Mesendoderm (in vitro differentiated cells): Measurements from ENCODE around the gene ROCK1.

Experiments used
- DNase-seq: peaks from one replicate; pipeline ENCODE4 v3.0.0; 2013
- H2AK5ac ChIP-seq: 2 replicates; pipeline ENCODE4 v1.6.1; 2013; ENCODE audit warnings: low read length, inconsistent platforms
- H2BK120ac ChIP-seq: 2 replicates; pipeline ENCODE4 v1.6.1; 2013; ENCODE audit warnings: low read depth, mild to moderate bottlenecking, low read length, moderate library complexity, mixed read lengths
- H2BK15ac ChIP-seq: replicated peaks from 2 replicates; pipeline ENCODE4 v1.6.1; 2013; ENCODE audit warnings: low read depth, mild to moderate bottlenecking, moderate library complexity
- H2BK5ac ChIP-seq: 2 replicates; pipeline ENCODE4 v1.6.1; 2013; ENCODE audit warnings: low read length, inconsistent platforms
- H3K18ac ChIP-seq: 2 replicates; pipeline ENCODE4 v1.6.1; 2013; ENCODE audit warnings: mild to moderate bottlenecking, low read length, mixed read lengths
- H3K23ac ChIP-seq: one replicate; pipeline ENCODE4 v1.6.1; 2013; ENCODE audit warnings: low read length
- H3K27ac ChIP-seq: 2 replicates; pipeline ENCODE4 v1.5.1; 2013; ENCODE audit warnings: low read depth, mild to moderate bottlenecking, inconsistent platforms, low read length, moderate library complexity
- H3K27me3 ChIP-seq: 2 replicates; pipeline ENCODE4 v1.6.1; 2013; ENCODE audit warnings: low read length, control low read depth, mild to moderate bottlenecking, inconsistent platforms; ENCODE audit not compliant: insufficient read depth, poor library complexity
- H3K36me3 ChIP-seq: 2 replicates; pipeline ENCODE4 v1.6.1; 2013; ENCODE audit warnings: low read length, inconsistent platforms; ENCODE audit not compliant: control insufficient read depth, insufficient read depth
- H3K4ac ChIP-seq: one replicate; pipeline ENCODE4 v1.6.1; 2013; ENCODE audit warnings: low read depth, mild to moderate bottlenecking, low read length, moderate library complexity
- H3K4me1 ChIP-seq: 2 replicates; pipeline ENCODE4 v1.6.1; 2013; ENCODE audit warnings: low read depth, low read length, inconsistent platforms; ENCODE audit not compliant: control insufficient read depth
- H3K4me2 ChIP-seq: 2 replicates; pipeline ENCODE4 v1.6.1; 2013; ENCODE audit warnings: low read length
- H3K4me3 ChIP-seq: 2 replicates; pipeline ENCODE4 v1.5.1; 2013; ENCODE audit warnings: mild to moderate bottlenecking, low read length
- H3K56ac ChIP-seq: one replicate; pipeline ENCODE4 v1.6.1; 2013; ENCODE audit warnings: low read length
- H3K79me1 ChIP-seq: 2 replicates; pipeline ENCODE4 v1.6.1; 2013; ENCODE audit warnings: low read length, inconsistent platforms
- H3K79me2 ChIP-seq: 2 replicates; pipeline ENCODE4 v1.6.1; 2013; ENCODE audit warnings: mild to moderate bottlenecking, low read length; ENCODE audit not compliant: control insufficient read depth, insufficient read depth
- H3K9ac ChIP-seq: 2 replicates; pipeline ENCODE4 v1.6.1; 2013; ENCODE audit warnings: low read length, inconsistent platforms
- H4K5ac ChIP-seq: one replicate; pipeline ENCODE4 v1.6.1; 2013; ENCODE audit warnings: low read length
- H4K8ac ChIP-seq: one replicate; pipeline ENCODE4 v1.6.1; 2013; ENCODE audit warnings: low read depth, mild to moderate bottlenecking, control low read depth, low read length, moderate library complexity
- WGBS: extraction: QIAGEN DNeasy Blood & Tissue Kit; methylation state at CpG from one replicate; pipeline ENCODE4 v1.1.7; 2013; ENCODE audit warnings: low lambda C conversion rate, missing lambda C conversion rate; ENCODE audit not compliant: insufficient coverage; ENCODE audit errors: extremely low coverage; 5-methylcytosine and 5-hydroxymethylcytosine counted together

Gene ROCK1

DNA sequence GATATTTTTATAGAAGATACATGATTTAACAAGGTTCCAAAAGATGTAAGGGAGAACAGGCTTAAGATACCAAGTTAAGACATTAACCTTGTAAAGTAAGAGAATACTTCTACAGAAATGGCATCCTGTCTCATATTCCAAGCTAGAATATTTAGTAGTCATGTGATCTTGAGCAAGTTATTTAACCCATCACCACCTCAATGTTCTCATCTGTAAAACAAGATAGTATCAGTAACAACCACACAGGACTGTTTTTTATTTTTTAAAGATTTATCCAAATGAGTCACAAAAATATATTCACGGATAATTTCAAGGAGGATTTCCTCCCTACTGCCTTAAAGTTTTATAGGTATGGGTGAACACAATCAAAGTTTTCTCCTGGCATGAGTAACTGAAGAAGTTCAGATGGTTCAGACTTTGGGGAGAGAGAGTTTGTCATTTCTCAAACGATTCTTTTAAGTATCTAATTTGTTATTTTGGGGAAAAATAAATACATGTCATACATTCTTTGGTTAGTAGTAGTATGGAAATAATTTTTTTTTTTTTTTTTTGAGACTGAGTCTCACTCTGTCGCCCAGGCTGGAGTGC is 25.9 kb downstream of the ROCK1 start:
- H4K8ac ChIP-seq, result no peak overlapping the region
- H3K18ac ChIP-seq, result no peak overlapping the region
- peaks cover 32% of the 10 kb centered on the region for H3K79me2 ChIP-seq
- no peak overlapping the region for H3K56ac ChIP-seq
- no peak overlapping the region for H2BK5ac ChIP-seq
- no peak for DNase-seq
- no peak overlapping the region for H4K5ac ChIP-seq
- H3K4me2 ChIP-seq, result no peak overlapping the region
- H3K4me3 ChIP-seq, result no peak overlapping the region
- no peaks in the 10 kb centered on the region for H3K4me1 ChIP-seq
- no peak overlapping the region for H2BK120ac ChIP-seq
- no peak overlapping the region for H3K4ac ChIP-seq
- no CpG with 5 or more reads among the region's 3 CpGs for WGBS
- H2BK15ac ChIP-seq, result no peak overlapping the region
- no peaks in the 10 kb centered on the region for H3K36me3 ChIP-seq
- no peaks in the 10 kb centered on the region for H3K27me3 ChIP-seq
- H3K23ac ChIP-seq, result no peak overlapping the region
- H3K27ac ChIP-seq, result no peak overlapping the region
- H2AK5ac ChIP-seq, result no peak overlapping the region
- H3K9ac ChIP-seq, result no peak overlapping the region
- peaks cover 11% of the 10 kb centered on the region for H3K79me1 ChIP-seq

- H2BK15ac ChIP-seq, result no peak overlapping the region
- H2BK120ac ChIP-seq, result no peak overlapping the region
- no CpG with 5 or more reads among the region's 3 CpGs for WGBS
- H3K4me3 ChIP-seq, result no peak overlapping the region
- H3K18ac ChIP-seq, result no peak overlapping the region
- no peak overlapping the region for H2BK5ac ChIP-seq
- no peak overlapping the region for H4K8ac ChIP-seq
- H3K9ac ChIP-seq, result no peak overlapping the region
- no peak for DNase-seq
- H4K5ac ChIP-seq, result no peak overlapping the region
- H3K23ac ChIP-seq, result no peak overlapping the region
- no peak overlapping the region for H3K27ac ChIP-seq
- H3K4me1 ChIP-seq, result no peaks in the 10 kb centered on the region
- no peaks in the 10 kb centered on the region for H3K27me3 ChIP-seq
- no peaks in the 10 kb centered on the region for H3K36me3 ChIP-seq
- H3K4me2 ChIP-seq, result no peak overlapping the region
- H2AK5ac ChIP-seq, result no peak overlapping the region
- H3K79me2 ChIP-seq, result peaks cover 31% of the 10 kb centered on the region
- H3K4ac ChIP-seq, result no peak overlapping the region
- no peak overlapping the region for H3K56ac ChIP-seq
- H3K79me1 ChIP-seq, result peaks cover 13% of the 10 kb centered on the region
Observed at GRCh38 chr18:21084511-21085078, 27.0 kb downstream of the ROCK1 start.

- H3K9ac ChIP-seq, result no peak overlapping the region
- no peak overlapping the region for H3K4ac ChIP-seq
- H2BK15ac ChIP-seq, result no peak overlapping the region
- H3K18ac ChIP-seq, result no peak overlapping the region
- H2BK5ac ChIP-seq, result no peak overlapping the region
- no peaks in the 10 kb centered on the region for H3K4me1 ChIP-seq
- H3K27me3 ChIP-seq, result no peaks in the 10 kb centered on the region
- no peak overlapping the region for H3K23ac ChIP-seq
- H4K5ac ChIP-seq, result no peak overlapping the region
- peaks cover 23% of the 10 kb centered on the region for H3K79me1 ChIP-seq
- no peak overlapping the region for H3K4me2 ChIP-seq
- no peak overlapping the region for H2AK5ac ChIP-seq
- H4K8ac ChIP-seq, result no peak overlapping the region
- no peaks in the 10 kb centered on the region for H3K36me3 ChIP-seq
- H3K79me2 ChIP-seq, result peaks cover 37% of the 10 kb centered on the region
- H2BK120ac ChIP-seq, result no peak overlapping the region
- no peak overlapping the region for H3K56ac ChIP-seq
- no peak overlapping the region for H3K27ac ChIP-seq
- H3K4me3 ChIP-seq, result no peak overlapping the region
- no peak for DNase-seq
Observed at GRCh38 chr18:21083017-21083416, 28.6 kb downstream of the ROCK1 start.

GRCh38 chr18:21081426-21081825 is 30.2 kb downstream of the ROCK1 start:
- no peak overlapping the region for H2BK5ac ChIP-seq
- H3K27me3 ChIP-seq, result no peaks in the 10 kb centered on the region
- no peak overlapping the region for H3K9ac ChIP-seq
- DNase-seq, result no peak
- peaks cover 26% of the 10 kb centered on the region for H3K79me1 ChIP-seq
- no peak overlapping the region for H3K23ac ChIP-seq
- no peaks in the 10 kb centered on the region for H3K4me1 ChIP-seq
- H3K4me3 ChIP-seq, result no peak overlapping the region
- WGBS, result no CpG with 5 or more reads among the region's 1 CpG
- no peak overlapping the region for H2BK15ac ChIP-seq
- H3K36me3 ChIP-seq, result no peaks in the 10 kb centered on the region
- no peak overlapping the region for H3K4ac ChIP-seq
- H2BK120ac ChIP-seq, result no peak overlapping the region
- no peak overlapping the region for H3K18ac ChIP-seq
- H3K79me2 ChIP-seq, result peaks cover 44% of the 10 kb centered on the region
- no peak overlapping the region for H4K8ac ChIP-seq
- H4K5ac ChIP-seq, result no peak overlapping the region
- H3K56ac ChIP-seq, result no peak overlapping the region
- H2AK5ac ChIP-seq, result no peak overlapping the region
- H3K4me2 ChIP-seq, result no peak overlapping the region
- no peak overlapping the region for H3K27ac ChIP-seq

DNA sequence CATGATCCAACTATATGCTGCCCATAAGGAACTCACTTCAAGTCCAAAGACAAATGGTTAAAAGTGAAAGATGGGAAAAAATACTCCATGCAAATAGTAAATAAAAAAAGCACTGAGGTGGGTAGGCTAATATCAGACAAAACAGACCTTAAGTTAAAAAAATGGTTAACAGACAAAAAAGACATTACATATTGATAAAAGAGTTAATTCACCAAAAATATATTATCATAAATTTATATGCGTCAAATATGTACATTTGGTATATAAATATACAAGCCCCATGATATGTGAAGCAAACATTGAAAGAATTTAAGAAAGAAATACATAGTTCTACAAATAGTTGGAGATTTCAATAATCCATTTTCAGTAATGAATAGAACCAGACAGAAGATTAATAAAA is 31.0 kb downstream of the ROCK1 start:
- no peak overlapping the region for H2BK120ac ChIP-seq
- no peak overlapping the region for H3K9ac ChIP-seq
- no peak overlapping the region for H2BK15ac ChIP-seq
- H4K5ac ChIP-seq, result no peak overlapping the region
- H3K79me2 ChIP-seq, result peaks cover 43% of the 10 kb centered on the region
- H3K4me2 ChIP-seq, result no peak overlapping the region
- H2BK5ac ChIP-seq, result no peak overlapping the region
- DNase-seq, result no peak
- H3K56ac ChIP-seq, result no peak overlapping the region
- H3K27ac ChIP-seq, result no peak overlapping the region
- H3K4me1 ChIP-seq, result no peaks in the 10 kb centered on the region
- no peaks in the 10 kb centered on the region for H3K36me3 ChIP-seq
- H3K27me3 ChIP-seq, result no peaks in the 10 kb centered on the region
- no peak overlapping the region for H3K18ac ChIP-seq
- peaks cover 26% of the 10 kb centered on the region for H3K79me1 ChIP-seq
- H3K23ac ChIP-seq, result no peak overlapping the region
- H3K4me3 ChIP-seq, result no peak overlapping the region
- H3K4ac ChIP-seq, result no peak overlapping the region
- no peak overlapping the region for H2AK5ac ChIP-seq
- no peak overlapping the region for H4K8ac ChIP-seq
- WGBS, result no CpG with 5 or more reads among the region's 1 CpG
